Measurements from ENCODE around the gene KRTAP10-12. TPM values are rescaled to one million over a fixed set of nuclear protein-coding genes. Genes with fewer than 3 reads are reported as not detected.

KRTAP10-12 gene
- total RNA-seq, 1 experiment from 2014 or later, result not detected

GRCh38 chr21:44696572-44696971 is 400 bp upstream of the KRTAP10-12 start:
- ATAC-seq (peak; percentile 8; the same call in 1 of the 2 replicates), DNase-seq (ENCODE audit: low spot score) (no peak)
- Mint-ChIP-seq H3K27ac (peak overlapping the region; percentile 13; the same call in 1 of the 2 replicates), H3K4me1 (peaks cover 62% of the 10 kb centered on the region), H3K27me3 (ENCODE audit: low read depth) (peaks cover 4% of the 10 kb centered on the region), H3K36me3 (peaks cover 20% of the 10 kb centered on the region), H3K9me3 (peaks cover 22% of the 10 kb centered on the region), H3K4me3 (no peak overlapping the region; the same call in 1 of the 2 replicates)
- TF ChIP-seq ZNF232 (CRISPR knock-in tag; IDR thresholded peaks at IDR 0.05) (no peak), HMGA2 (CRISPR knock-in tag; IDR thresholded peaks at IDR 0.05) (no peak), USF1 (CRISPR knock-in tag; IDR thresholded peaks at IDR 0.05) (no peak), ZNF671 (CRISPR knock-in tag; IDR thresholded peaks at IDR 0.05) (no peak), ERG (CRISPR knock-in tag; IDR thresholded peaks at IDR 0.05) (no peak)
- TF ChIP-seq, protein P1, sequence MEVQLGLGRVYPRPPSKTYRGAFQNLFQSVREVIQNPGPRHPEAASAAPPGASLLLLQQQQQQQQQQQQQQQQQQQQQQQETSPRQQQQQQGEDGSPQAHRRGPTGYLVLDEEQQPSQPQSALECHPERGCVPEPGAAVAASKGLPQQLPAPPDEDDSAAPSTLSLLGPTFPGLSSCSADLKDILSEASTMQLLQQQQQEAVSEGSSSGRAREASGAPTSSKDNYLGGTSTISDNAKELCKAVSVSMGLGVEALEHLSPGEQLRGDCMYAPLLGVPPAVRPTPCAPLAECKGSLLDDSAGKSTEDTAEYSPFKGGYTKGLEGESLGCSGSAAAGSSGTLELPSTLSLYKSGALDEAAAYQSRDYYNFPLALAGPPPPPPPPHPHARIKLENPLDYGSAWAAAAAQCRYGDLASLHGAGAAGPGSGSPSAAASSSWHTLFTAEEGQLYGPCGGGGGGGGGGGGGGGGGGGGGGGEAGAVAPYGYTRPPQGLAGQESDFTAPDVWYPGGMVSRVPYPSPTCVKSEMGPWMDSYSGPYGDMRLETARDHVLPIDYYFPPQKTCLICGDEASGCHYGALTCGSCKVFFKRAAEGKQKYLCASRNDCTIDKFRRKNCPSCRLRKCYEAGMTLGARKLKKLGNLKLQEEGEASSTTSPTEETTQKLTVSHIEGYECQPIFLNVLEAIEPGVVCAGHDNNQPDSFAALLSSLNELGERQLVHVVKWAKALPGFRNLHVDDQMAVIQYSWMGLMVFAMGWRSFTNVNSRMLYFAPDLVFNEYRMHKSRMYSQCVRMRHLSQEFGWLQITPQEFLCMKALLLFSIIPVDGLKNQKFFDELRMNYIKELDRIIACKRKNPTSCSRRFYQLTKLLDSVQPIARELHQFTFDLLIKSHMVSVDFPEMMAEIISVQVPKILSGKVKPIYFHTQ (CRISPR knock-in tag; IDR thresholded peaks at IDR 0.05), result no peak
- TF ChIP-seq, protein P2, sequence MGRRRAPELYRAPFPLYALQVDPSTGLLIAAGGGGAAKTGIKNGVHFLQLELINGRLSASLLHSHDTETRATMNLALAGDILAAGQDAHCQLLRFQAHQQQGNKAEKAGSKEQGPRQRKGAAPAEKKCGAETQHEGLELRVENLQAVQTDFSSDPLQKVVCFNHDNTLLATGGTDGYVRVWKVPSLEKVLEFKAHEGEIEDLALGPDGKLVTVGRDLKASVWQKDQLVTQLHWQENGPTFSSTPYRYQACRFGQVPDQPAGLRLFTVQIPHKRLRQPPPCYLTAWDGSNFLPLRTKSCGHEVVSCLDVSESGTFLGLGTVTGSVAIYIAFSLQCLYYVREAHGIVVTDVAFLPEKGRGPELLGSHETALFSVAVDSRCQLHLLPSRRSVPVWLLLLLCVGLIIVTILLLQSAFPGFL (CRISPR knock-in tag; IDR thresholded peaks at IDR 0.05; ENCODE audit: borderline replicate concordance), result no peak
- CTCF ChIA-PET, result interaction anchor here (1.0 to 2.2 kb wide), 3 partner anchors 10 to 97 kb away, joined by 3 to 11 read pairs (median 6); no protein-coding TSS in a partner anchor
- POLR2A ChIA-PET, result interaction anchor here (1.2 to 1.4 kb wide), 2 partner anchors 10 to 97 kb away, joined by 3 read pairs; no protein-coding TSS in a partner anchor

DNA sequence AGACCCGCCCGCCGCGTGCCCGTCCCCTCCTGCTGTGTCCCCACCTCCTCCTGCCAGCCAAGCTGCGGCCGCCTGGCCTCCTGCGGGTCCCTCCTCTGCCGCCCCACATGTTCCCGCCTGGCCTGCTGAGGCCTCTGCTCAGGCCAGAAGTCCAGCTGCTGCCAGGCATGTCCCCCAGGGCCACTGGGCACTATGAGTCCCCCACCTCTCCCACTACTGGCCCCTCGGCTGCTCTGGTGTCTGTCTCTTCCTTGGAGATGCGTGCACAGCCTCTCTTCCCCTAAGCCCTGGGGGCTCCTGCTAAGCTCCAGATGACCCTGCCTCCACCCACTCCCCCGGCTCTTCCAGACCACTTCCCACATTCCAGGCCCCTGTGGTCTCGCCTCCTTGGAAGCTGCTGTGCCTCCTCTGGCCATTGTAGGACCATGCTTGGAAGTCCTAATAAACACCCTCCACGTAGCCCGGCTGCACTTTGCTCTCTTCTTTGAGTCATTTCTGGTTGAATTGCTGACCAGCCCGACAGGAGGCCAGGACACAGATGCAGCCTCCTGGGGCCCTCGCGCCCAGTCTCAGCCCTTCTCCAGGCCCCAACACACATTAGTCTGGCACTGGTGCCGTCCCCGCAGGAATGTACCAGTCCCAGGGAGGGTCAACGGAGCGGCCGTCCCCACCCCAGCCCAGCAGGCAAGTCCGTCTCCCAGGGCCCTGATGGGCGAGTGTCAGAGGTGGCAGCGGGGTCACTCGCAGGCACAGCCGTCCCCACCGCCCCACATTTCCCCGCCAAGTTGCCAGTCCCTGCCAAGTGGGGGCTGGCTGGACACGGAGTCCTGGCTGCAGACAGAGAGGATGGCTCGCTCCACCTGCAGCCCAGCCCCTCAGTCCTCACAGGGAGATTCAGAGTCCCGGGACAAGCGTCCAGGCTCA is 1.1 kb downstream of the KRTAP10-12 start:
- ATAC-seq, result peak; percentile 66
- Mint-ChIP-seq H3K4me1 (peaks cover 76% of the 10 kb centered on the region), H3K36me3 (peaks cover 12% of the 10 kb centered on the region), H3K27me3 (ENCODE audit: low read depth) (peaks cover 4% of the 10 kb centered on the region), H3K9me3 (peaks cover 12% of the 10 kb centered on the region), H3K4me3 (no peak overlapping the region), H3K27ac (peak overlapping the region; percentile 27; the same call in 1 of the 2 replicates)
- ChIA-PET POLR2A (interaction anchor here (1.2 kb wide), 1 partner anchor 96 kb away, joined by 3 read pairs; no protein-coding TSS in a partner anchor), CTCF (interaction anchor here (0.6 to 2.2 kb wide), 5 partner anchors 8 to 441 kb away, joined by 3 to 11 read pairs (median 3); partner anchors contain the start of gene TSPEAR)
- no peak for DNase-seq (ENCODE audit: low spot score)
- TF ChIP-seq ZNF512 (CRISPR knock-in tag; IDR thresholded peaks at IDR 0.05; ENCODE audit: borderline replicate concordance) (no peak), ZBTB21 (CRISPR knock-in tag; IDR thresholded peaks at IDR 0.05; ENCODE audit: borderline replicate concordance) (no peak), MLX (CRISPR knock-in tag; IDR thresholded peaks at IDR 0.05) (no peak), NR3C1 (CRISPR knock-in tag; conservative IDR thresholded peaks at IDR 0.05; ENCODE audit: low read depth) (no peak)
- TF ChIP-seq, protein P3, sequence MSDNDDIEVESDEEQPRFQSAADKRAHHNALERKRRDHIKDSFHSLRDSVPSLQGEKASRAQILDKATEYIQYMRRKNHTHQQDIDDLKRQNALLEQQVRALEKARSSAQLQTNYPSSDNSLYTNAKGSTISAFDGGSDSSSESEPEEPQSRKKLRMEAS (CRISPR knock-in tag; IDR thresholded peaks at IDR 0.05), result no peak
